A549 (cell line): Measurements from ENCODE around the gene SLC9B1. TPM values are rescaled to one million over a fixed set of nuclear protein-coding genes. Genes with fewer than 3 reads are reported as not detected.

Experiments
- ATAC-seq, 2 experiments: fragments of 200-7000 bp in 1 of 2; fragments of >200 bp in 1 of 2; cut with Nextera tagmentation in 1 of 2; cut with Tn5 transposase in 1 of 2; 3 replicates each; pipeline versions ENCODE4 v1.8.0 to v1.9.1; 2018 to 2020; ENCODE audit warnings: mild to moderate bottlenecking in 1 of 2, moderate library complexity in 1 of 2
- CTCF ChIA-PET: fragments of 300-600 bp; sonication (Branson Sonifier 250); formaldehyde crosslinking; extraction: SDS; loops from one replicate; lab custom pipeline; 2021; ENCODE audit warnings: antibody characterized with exemption, inconsistent platforms; lab: Yijun Ruan, JAX
- POLR2A ChIA-PET: fragments of 350-600 bp; formaldehyde crosslinking; extraction: SDS; loops from one replicate; lab custom pipeline; 2021; ENCODE audit warnings: antibody characterized with exemption, inconsistent platforms; lab: Yijun Ruan, JAX
- DNase-seq, 2 experiments: peaks; one replicate each; pipeline versions ENCODE4 v3.0.0 to v3.0.0-alpha.2; 2011 to 2016; ENCODE audit warnings: low read depth in 1 of 2, low spot score in 1 of 2
- FAIRE-seq: peaks from 2 replicates; lab custom pipeline; 2011; peaks lifted over from hg19 to GRCh38; lab: Jason Lieb, UNC
- H3K27ac ChIP-seq, 2 experiments: fragments of >200 bp; sonication (Bioruptor Twin); formaldehyde crosslinking; 3 replicates each; pipeline ENCODE4 v1.5.1; 2016 to 2017
- H3K4me1 ChIP-seq: fragments of >200 bp; sonication (Bioruptor Twin); formaldehyde crosslinking; 3 replicates; pipeline ENCODE4 v1.6.1; 2016
- H3K4me2 ChIP-seq: fragments of >200 bp; sonication (Bioruptor Twin); formaldehyde crosslinking; 3 replicates; pipeline ENCODE4 v1.6.1; 2016
- H3K4me3 ChIP-seq: fragments of >200 bp; sonication (Bioruptor Twin); formaldehyde crosslinking; 3 replicates; pipeline ENCODE4 v1.5.1; 2016
- H3K9me3 ChIP-seq: fragments of >200 bp; sonication (Bioruptor Twin); formaldehyde crosslinking; 3 replicates; pipeline ENCODE4 v1.6.1; 2016
- CBX8 ChIP-seq: fragments of 200-600 bp; sonication (generic); IDR thresholded peaks from 2 replicates; pipeline ENCODE4 v1.6.1; 2016
- FOSL2 ChIP-seq, 2 experiments: fragments of 450-650 bp in 1 of 2; fragments of >200 bp in 1 of 2; sonication (Bioruptor Twin) in 1 of 2; formaldehyde crosslinking; IDR thresholded peaks; 2 replicates each; pipeline versions ENCODE4 v1.5.0 to v1.6.1; 2016 to 2020; ENCODE audit warnings: mild to moderate bottlenecking in 1 of 2, moderate library complexity in 1 of 2
- HEYL ChIP-seq: fragments of 250-450 bp; sonication (Bioruptor Pico); IDR thresholded peaks from 2 replicates; pipeline ENCODE4 v1.8.0; 2021; ENCODE audit warnings: mild to moderate bottlenecking, moderate library complexity
- JUN ChIP-seq, 2 experiments: fragments of >200 bp; sonication (Bioruptor Twin); formaldehyde crosslinking; IDR thresholded peaks; 2 replicates in 1 of 2; 3 replicates in 1 of 2; pipeline ENCODE4 v1.6.1; 2016 to 2017
- MAZ ChIP-seq: fragments of 150-350 bp; IDR thresholded peaks from 2 replicates; pipeline ENCODE4 v1.6.1; 2014; ENCODE audit warnings: antibody characterized with exemption, low read depth, low read length, borderline replicate concordance
- SMC3 ChIP-seq: fragments of >200 bp; sonication (Bioruptor Twin); formaldehyde crosslinking; IDR thresholded peaks from 3 replicates; pipeline ENCODE4 v1.6.1; 2018; ENCODE audit warnings: inconsistent platforms
- SREBF2 ChIP-seq: fragments of 450-650 bp; IDR thresholded peaks from 2 replicates; pipeline ENCODE4 v1.6.1; 2014; ENCODE audit warnings: mild to moderate bottlenecking, moderate library complexity
- TFCP2L1 ChIP-seq: fragments of 250-450 bp; sonication (Bioruptor Pico); IDR thresholded peaks from 2 replicates; pipeline ENCODE4 v1.5.0; 2021; ENCODE audit warnings: mild to moderate bottlenecking
- WGBS: methylation state at CpG from one replicate; pipeline ENCODE4 v1.1.6; 2017; ENCODE audit errors: missing lambda C conversion rate; 5-methylcytosine and 5-hydroxymethylcytosine counted together
- polyA plus RNA-seq, 4 experiments: library from polyadenylated mRNA; depleted of rRNA in 3 of 4; stranded (reverse); fragments of >200 nt; fragmentation: RNase III in 1 of 4; extraction: RNeasy Plus Mini Kit Qiagen cat#74134 plus additional on column Dnase treatment in 1 of 4; gene quantifications; 2 replicates in 3 of 4; 3 replicates in 1 of 4; pipeline ENCODE4 v1.2.3, GENCODE V29; 2011 to 2017
- TF ChIP-seq, protein P1 (sequence below): fragments of 250-450 bp; sonication (Bioruptor Pico); IDR thresholded peaks from 2 replicates; pipeline ENCODE4 v1.5.0; 2020; ENCODE audit warnings: low read depth, mild to moderate bottlenecking, moderate library complexity
- TF ChIP-seq, protein P2 (sequence below): IDR thresholded peaks from 2 replicates; pipeline ENCODE4 v1.6.1; 2012
- TF ChIP-seq, protein P3 (sequence below): fragments of >200 bp; sonication (Bioruptor Twin); formaldehyde crosslinking; IDR thresholded peaks from 3 replicates; pipeline ENCODE4 v1.6.1; 2016
- TF ChIP-seq, protein P4 (sequence below): IDR thresholded peaks from 2 replicates; pipeline ENCODE4 v1.6.1; 2012; ENCODE audit warnings: low read depth, borderline replicate concordance
- TF ChIP-seq, protein P5 (sequence below): IDR thresholded peaks from 2 replicates; pipeline ENCODE4 v1.6.1; 2012

The SLC9B1 gene
- polyA plus RNA-seq, 2 of the 4 experiments (the other 2 are of a cell fraction) = 0.09 to 0.39 TPM

DNA sequence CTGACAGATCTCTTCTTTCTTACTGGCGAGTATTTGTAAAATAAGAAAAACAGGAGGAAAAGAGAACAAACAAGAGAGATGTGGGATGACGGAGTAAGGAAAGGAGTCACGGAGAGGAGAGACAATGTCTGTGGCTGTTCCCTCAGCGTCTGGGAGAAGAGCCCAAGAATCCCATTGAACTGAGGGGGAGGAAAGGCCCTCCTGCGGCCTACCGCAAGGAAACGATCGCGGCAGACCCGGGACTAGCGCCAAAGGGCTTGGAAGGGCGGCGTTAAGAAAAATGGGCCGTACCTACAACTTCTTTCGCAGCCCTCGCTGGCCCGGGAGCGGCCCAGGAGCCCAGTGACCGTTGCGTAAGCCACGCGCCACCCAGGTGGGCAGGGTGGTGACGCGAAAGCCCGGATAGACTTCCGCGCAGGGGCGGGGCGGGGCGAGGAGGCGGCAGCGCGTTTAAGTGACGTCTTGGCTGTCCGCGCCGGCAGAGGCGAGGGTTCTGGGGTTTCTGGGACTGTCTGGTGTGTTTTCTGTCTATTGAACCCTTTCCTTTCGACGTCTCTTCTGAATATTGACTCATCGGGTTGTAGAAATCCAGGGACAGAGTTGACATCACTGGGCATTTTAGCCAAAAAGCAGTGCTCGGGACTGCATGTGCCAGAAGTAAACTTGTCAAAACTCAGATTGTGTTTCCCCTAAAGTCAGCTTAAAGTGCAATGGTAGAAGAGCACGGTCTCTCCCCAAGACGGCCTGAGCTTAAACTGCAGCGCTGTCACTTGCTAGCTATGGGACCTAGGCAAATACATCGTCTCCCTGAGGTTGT lies at the start of gene SLC9B1 (continued):
- TF ChIP-seq, protein P1, sequence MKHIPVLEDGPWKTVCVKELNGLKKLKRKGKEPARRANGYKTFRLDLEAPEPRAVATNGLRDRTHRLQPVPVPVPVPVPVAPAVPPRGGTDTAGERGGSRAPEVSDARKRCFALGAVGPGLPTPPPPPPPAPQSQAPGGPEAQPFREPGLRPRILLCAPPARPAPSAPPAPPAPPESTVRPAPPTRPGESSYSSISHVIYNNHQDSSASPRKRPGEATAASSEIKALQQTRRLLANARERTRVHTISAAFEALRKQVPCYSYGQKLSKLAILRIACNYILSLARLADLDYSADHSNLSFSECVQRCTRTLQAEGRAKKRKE = 0 out of 2 replicates have a peak, but pooled peaks have one; percentile 45
- TF ChIP-seq SMC3 (0 out of 3 replicates have a peak, but pooled peaks have one; percentile 10), JUN (IDR thresholded peaks at IDR 0.05) (peak; percentile 29 to 56; a peak in 1 of 5 replicates), TFCP2L1 (CRISPR knock-in tag) (no peak)
- TF ChIP-seq, protein P2, sequence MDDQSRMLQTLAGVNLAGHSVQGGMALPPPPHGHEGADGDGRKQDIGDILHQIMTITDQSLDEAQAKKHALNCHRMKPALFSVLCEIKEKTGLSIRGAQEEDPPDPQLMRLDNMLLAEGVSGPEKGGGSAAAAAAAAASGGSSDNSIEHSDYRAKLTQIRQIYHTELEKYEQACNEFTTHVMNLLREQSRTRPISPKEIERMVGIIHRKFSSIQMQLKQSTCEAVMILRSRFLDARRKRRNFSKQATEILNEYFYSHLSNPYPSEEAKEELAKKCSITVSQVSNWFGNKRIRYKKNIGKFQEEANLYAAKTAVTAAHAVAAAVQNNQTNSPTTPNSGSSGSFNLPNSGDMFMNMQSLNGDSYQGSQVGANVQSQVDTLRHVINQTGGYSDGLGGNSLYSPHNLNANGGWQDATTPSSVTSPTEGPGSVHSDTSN = no peak

DNA sequence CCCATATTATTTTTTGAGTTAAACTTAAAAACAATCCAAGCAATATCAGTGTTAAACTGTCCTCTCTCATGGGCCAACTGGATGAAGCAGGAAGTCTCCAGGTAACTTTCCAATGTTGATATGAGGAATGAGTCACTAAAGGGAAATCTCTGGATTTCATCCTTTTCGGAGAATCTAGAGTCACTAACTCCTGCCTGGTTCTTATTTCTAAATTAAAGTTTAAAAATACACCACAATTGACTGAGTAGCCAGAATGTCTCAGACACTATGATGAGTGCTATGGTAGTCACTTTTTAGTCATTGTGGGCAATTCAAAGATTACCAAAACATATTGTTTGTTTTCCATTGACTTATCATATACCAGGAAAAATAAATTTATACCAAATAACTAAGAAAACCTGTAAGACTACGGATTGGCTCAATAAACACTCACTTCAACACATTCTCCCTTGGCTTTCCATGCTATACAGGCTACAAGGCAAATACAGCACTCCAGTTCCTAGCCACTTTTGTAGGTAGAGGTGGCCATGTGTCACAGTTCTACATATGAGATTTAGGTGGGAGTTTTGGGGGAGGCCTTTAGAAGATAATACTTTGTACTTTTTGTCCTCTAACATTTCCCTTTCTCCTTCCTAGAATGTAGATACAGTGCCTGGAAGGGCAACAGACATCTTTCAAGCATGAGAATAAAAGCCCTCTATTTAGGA lies 48.5 kb upstream of the SLC9B1 start:
- ChIA-PET CTCF (no interaction called here), POLR2A (no interaction called here)
- no peak for FAIRE-seq
- TF ChIP-seq SREBF2 (no peak), HEYL (CRISPR knock-in tag) (no peak), FOSL2 (IDR thresholded peaks at IDR 0.05) (no peak), FOSL2 (CRISPR knock-in tag; IDR thresholded peaks at IDR 0.05) (no peak)
- TF ChIP-seq, protein P3, sequence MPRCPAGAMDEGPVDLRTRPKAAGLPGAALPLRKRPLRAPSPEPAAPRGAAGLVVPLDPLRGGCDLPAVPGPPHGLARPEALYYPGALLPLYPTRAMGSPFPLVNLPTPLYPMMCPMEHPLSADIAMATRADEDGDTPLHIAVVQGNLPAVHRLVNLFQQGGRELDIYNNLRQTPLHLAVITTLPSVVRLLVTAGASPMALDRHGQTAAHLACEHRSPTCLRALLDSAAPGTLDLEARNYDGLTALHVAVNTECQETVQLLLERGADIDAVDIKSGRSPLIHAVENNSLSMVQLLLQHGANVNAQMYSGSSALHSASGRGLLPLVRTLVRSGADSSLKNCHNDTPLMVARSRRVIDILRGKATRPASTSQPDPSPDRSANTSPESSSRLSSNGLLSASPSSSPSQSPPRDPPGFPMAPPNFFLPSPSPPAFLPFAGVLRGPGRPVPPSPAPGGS = no peak
- Histone ChIP-seq H3K4me1 (peaks cover 5% of the 10 kb centered on the region; the same call in 1 of the 3 replicates), H3K9me3 (no peaks in the 10 kb centered on the region), H3K4me2 (peak overlapping the region; percentile 32; the same call in 2 of the 3 replicates), H3K4me3 (no peak overlapping the region), H3K27ac (no peak overlapping the region)
- DNase-seq = no peak
- 18% methylated on average over 2 of the region's 2 CpGs for WGBS
- ATAC-seq = 0 out of 6 replicates have a peak, but pooled peaks of 1 of the 2 experiments have one; percentile 30

DNA sequence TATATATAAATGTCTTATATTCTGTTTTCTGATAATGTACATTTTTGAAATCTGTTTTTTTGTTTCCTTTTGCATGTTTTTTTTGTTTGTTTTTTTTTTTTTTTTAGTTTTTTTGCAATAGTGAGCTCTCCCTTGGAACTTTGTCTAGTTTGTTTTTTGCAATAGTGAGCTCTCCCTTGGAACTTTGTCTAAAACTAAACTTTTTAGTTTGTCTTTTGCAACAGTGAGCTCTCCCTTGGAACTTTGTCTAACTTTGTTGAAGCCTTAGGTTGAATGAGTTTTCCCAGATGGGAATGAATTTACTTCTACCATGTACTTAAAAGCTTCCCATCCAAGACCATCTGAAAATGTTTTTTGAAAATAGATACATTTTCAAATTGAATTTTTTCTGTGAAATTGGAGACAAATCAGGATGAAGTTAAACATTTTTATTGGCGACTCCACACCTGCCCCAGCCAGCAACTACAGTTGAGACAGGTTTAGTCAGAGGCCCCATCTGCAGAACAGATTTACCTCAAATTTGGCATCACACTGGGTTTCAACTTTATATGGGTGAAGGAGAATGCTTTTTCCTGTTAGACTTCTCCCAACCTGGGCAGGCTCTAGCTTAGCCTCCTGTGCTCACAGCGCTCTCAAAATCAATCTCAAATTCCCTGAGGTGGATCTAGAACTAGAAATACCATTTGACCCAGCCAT lies 41.1 kb upstream of the SLC9B1 start:
- no peak for FAIRE-seq
- ChIA-PET CTCF (interaction anchor here (1.0 to 1.4 kb wide), 2 partner anchors 15 to 31 kb away, joined by 3 to 4 read pairs; no protein-coding TSS in a partner anchor), POLR2A (no interaction called here)
- Histone ChIP-seq H3K4me2 (no peak overlapping the region), H3K4me3 (no peak overlapping the region), H3K27ac (no peak overlapping the region), H3K4me1 (no peaks in the 10 kb centered on the region), H3K9me3 (no peaks in the 10 kb centered on the region)
- no peak for DNase-seq
- ATAC-seq = no peak
- WGBS = 97% methylated on average over 2 of the region's 2 CpGs
- no peak for TF ChIP-seq MAZ
- TF ChIP-seq, protein P4, sequence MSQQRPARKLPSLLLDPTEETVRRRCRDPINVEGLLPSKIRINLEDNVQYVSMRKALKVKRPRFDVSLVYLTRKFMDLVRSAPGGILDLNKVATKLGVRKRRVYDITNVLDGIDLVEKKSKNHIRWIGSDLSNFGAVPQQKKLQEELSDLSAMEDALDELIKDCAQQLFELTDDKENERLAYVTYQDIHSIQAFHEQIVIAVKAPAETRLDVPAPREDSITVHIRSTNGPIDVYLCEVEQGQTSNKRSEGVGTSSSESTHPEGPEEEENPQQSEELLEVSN = no peak
- TF ChIP-seq, protein P5, sequence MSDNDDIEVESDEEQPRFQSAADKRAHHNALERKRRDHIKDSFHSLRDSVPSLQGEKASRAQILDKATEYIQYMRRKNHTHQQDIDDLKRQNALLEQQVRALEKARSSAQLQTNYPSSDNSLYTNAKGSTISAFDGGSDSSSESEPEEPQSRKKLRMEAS = no peak
- TF ChIP-seq CBX8 = no peak
